Upper lobe of left lung (tissue), 6 donors: ENCODE data around the gene MEFV. TPM values are rescaled to one million over a fixed set of nuclear protein-coding genes. Genes with fewer than 3 reads are reported as not detected.
A peak's percentile ranks its signal among the peaks of the same experiment; 100 is the strongest.

ENCODE experiments used
- ATAC-seq, 2 donors: fragments of 200-7000 bp; cut with Tn5 transposase; one replicate each; pipeline ENCODE4 v1.9.1; 2022; ENCODE audit warnings: mild to moderate bottlenecking in 2 of 2, moderate library complexity in 2 of 2; ENCODE audit not compliant: low FRiP score in 2 of 2
- DNase-seq, 2 donors: peaks; one replicate each; pipeline ENCODE4 v3.0.0-alpha.2; 2019 to 2020
- H3K27ac ChIP-seq, 4 donors: fragments of 200-600 bp; sonication (generic); one replicate each; pipeline ENCODE4 v1.5.1; 2016 to 2019
- H3K27me3 ChIP-seq, 4 donors: fragments of 200-600 bp; sonication (generic); one replicate each; pipeline ENCODE4 v1.5.1; 2017 to 2019
- H3K36me3 ChIP-seq, 4 donors: fragments of 200-600 bp; sonication (generic); one replicate each; pipeline ENCODE4 v1.5.1; 2016 to 2019
- H3K4me1 ChIP-seq, 4 donors: fragments of 200-600 bp; sonication (generic); one replicate each; pipeline ENCODE4 v1.5.1; 2018 to 2019
- H3K4me3 ChIP-seq, 4 donors: fragments of 200-600 bp; sonication (generic); one replicate each; pipeline ENCODE4 v1.5.1; 2017 to 2019; ENCODE audit warnings: mild to moderate bottlenecking in 2 of 4, moderate library complexity in 1 of 4
- H3K9me3 ChIP-seq, 4 donors: fragments of 200-600 bp; sonication (generic); one replicate each; pipeline ENCODE4 v1.5.1; 2018 to 2019
- CTCF ChIP-seq, 6 experiments: fragments of 450-650 bp in 4 of 6; fragments of 200-600 bp in 2 of 6; sonication (generic) in 2 of 6; IDR thresholded peaks; one replicate each; pipeline ENCODE4 v1.5.1; 2016 to 2019; ENCODE audit warnings: antibody characterized with exemption in 6 of 6
- EP300 ChIP-seq, 4 donors: sonication (generic); formaldehyde crosslinking; IDR thresholded peaks; one replicate each; pipeline ENCODE4 v1.5.1; 2017; ENCODE audit warnings: antibody characterized with exemption in 4 of 4, control low read depth in 2 of 4
- POLR2A ChIP-seq, 4 donors: fragments of 450-650 bp; IDR thresholded peaks; one replicate each; pipeline ENCODE4 v1.5.1; 2016 to 2017; ENCODE audit warnings: antibody characterized with exemption in 4 of 4, mild to moderate bottlenecking in 2 of 4
- POLR2AphosphoS5 ChIP-seq, 2 donors: sonication (generic); formaldehyde crosslinking; IDR thresholded peaks; one replicate each; pipeline ENCODE4 v1.5.1; 2017; ENCODE audit warnings: antibody characterized with exemption in 2 of 2
- WGBS, 2 donors: methylation state at CpG; one replicate each; pipeline ENCODE4 v1.1.5; 2017 to 2018; 5-methylcytosine and 5-hydroxymethylcytosine counted together
- total RNA-seq, 6 donors: library from RNA; depleted of rRNA in 4 of 6; stranded (reverse); fragments of >200 nt in 4 of 6; gene quantifications; one replicate each; pipeline versions ENCODE4 v1.1.0 to v1.2.1, GENCODE V29; 2016 to 2021
- donor health status: DM: no; HTN: no; CAD: no; lungs with moderate emphysema.
- donor health status: DM: no; HTN: yes; CAD: no; lungs with severe emphysema.

MEFV gene
- total RNA-seq, 6 donors from 2014 or later, result 9.1 to 18.9 (median 12.3) TPM

- H3K36me3 ChIP-seq, result peaks cover 0 to 36% (median 9%) of the 10 kb centered on the region in 4 donors
- DNase-seq (no peak), ATAC-seq (no peak)
- TF ChIP-seq POLR2A (IDR thresholded peaks at IDR 0.05) (no peak), EP300 (IDR thresholded peaks at IDR 0.05) (no peak), POLR2AphosphoS5 (IDR thresholded peaks at IDR 0.05) (no peak), CTCF (IDR thresholded peaks at IDR 0.05) (no peak)
- WGBS, 2 donors, result 71 to 100% methylated on average over 1 of the region's 1 CpG
- H3K9me3 ChIP-seq, result peaks cover 0 to 6% (median 2%) of the 10 kb centered on the region in 4 donors
- no peaks in the 10 kb centered on the region for H3K27me3 ChIP-seq
- no peak overlapping the region for H3K27ac ChIP-seq
- no peak overlapping the region for H3K4me3 ChIP-seq
- H3K4me1 ChIP-seq, result peaks cover under 1 to 16% (median 9%) of the 10 kb centered on the region in 4 donors
These were observed 11.9 kb upstream of the MEFV start for GRCh38 chr16:3268294-3268693.

DNA sequence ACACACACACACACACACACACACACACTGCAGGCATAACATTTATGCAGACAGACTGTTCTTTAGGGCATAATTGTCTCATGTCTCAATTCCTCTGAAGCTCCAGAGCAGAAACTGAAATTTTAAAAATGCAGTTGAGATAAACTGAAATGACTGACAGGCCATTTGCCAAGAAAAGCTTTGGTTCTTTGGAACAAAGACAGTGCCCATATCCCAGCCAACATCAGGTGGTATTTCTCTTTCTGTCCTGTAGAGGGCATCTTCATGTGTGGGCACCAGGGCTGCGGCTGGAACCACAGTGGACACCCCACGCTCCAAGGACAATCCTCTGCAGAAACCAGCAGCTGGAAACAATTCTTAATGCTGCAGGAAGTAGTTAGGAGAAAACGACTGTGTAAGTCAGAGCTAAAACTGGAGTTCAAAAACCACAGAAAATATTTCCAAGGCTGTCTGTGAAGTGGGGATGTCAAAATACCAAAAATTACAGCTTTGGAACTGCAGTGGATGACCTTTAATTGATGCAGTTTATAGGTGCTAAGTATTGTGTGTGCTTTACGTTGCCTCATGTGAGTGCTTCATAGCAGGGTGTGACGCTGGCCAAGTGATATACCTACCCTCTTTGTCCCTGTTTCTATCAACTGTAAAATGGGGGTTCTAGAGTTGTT, 10.6 kb upstream of the MEFV start:
- WGBS, 2 donors, result 60 to 72% methylated on average over 5 of the region's 5 CpGs
- peaks cover 0 to 6% (median 2%) of the 10 kb centered on the region in 4 donors for H3K9me3 ChIP-seq
- no peak overlapping the region for H3K27ac ChIP-seq
- ATAC-seq (no peak), DNase-seq (no peak)
- TF ChIP-seq POLR2AphosphoS5 (IDR thresholded peaks at IDR 0.05) (no peak), CTCF (IDR thresholded peaks at IDR 0.05) (peak in 5 of 6 experiments; percentile 21 to 45 (median 25)), EP300 (IDR thresholded peaks at IDR 0.05) (no peak)
- H3K27me3 ChIP-seq, result no peaks in the 10 kb centered on the region
- H3K36me3 ChIP-seq, result peaks cover 0 to 36% (median 9%) of the 10 kb centered on the region in 4 donors
- H3K4me3 ChIP-seq, result no peak overlapping the region
- peaks cover 4 to 22% (median 9%) of the 10 kb centered on the region in 4 donors for H3K4me1 ChIP-seq

GRCh38 chr16:3264137-3265036, 8.0 kb upstream of the MEFV start:
- H3K27ac ChIP-seq, result peak overlapping the region; percentile 98 to 100 (median 99)
- H3K9me3 ChIP-seq, result peaks cover 0 to 6% (median 2%) of the 10 kb centered on the region in 4 donors
- TF ChIP-seq CTCF (IDR thresholded peaks at IDR 0.05) (peak in 3 of 6 experiments; percentile 16 to 43 (median 30)), POLR2AphosphoS5 (IDR thresholded peaks at IDR 0.05) (peak; percentile 85 to 92), EP300 (IDR thresholded peaks at IDR 0.05) (no peak), POLR2A (IDR thresholded peaks at IDR 0.05) (peak in 3 of 4 donors; percentile 77 to 90 (median 78))
- WGBS, 2 donors, result 2 to 8% methylated on average over 34 to 56 of the region's 77 CpGs
- DNase-seq, result peak; percentile 96 to 97
- H3K36me3 ChIP-seq, result peaks cover 0 to 35% (median 9%) of the 10 kb centered on the region in 4 donors
- peak overlapping the region; percentile 82 to 91 (median 90) for H3K4me3 ChIP-seq
- peaks cover 4 to 22% (median 9%) of the 10 kb centered on the region in 4 donors for H3K4me1 ChIP-seq
- no peaks in the 10 kb centered on the region for H3K27me3 ChIP-seq
- ATAC-seq, result peak; percentile 97

GRCh38 chr16:3262517-3262916, 6.1 kb upstream of the MEFV start:
- Histone ChIP-seq H3K27ac (peak overlapping the region; percentile 98 to 100 (median 99)), H3K4me3 (no peak overlapping the region), H3K9me3 (peaks cover 0 to 3% (median under 1%) of the 10 kb centered on the region in 4 donors), H3K4me1 (peaks cover 4 to 28% (median 11%) of the 10 kb centered on the region in 4 donors), H3K27me3 (no peaks in the 10 kb centered on the region), H3K36me3 (peaks cover 0 to 19% (median 4%) of the 10 kb centered on the region in 4 donors)
- ATAC-seq (no peak), DNase-seq (no peak)
- 98 to 100% methylated on average over 4 of the region's 4 CpGs for WGBS, 2 donors
- TF ChIP-seq POLR2A (IDR thresholded peaks at IDR 0.05) (no peak), CTCF (IDR thresholded peaks at IDR 0.05) (no peak), POLR2AphosphoS5 (IDR thresholded peaks at IDR 0.05) (no peak), EP300 (IDR thresholded peaks at IDR 0.05) (no peak)
